ENCODE data around the gene APBA2.
"Not testable (repeated sequence)": the region's sequence is repeated elsewhere in the genome, so short reads cannot be mapped to it uniquely, and the experiment has no call there.

Gene APBA2

DNA sequence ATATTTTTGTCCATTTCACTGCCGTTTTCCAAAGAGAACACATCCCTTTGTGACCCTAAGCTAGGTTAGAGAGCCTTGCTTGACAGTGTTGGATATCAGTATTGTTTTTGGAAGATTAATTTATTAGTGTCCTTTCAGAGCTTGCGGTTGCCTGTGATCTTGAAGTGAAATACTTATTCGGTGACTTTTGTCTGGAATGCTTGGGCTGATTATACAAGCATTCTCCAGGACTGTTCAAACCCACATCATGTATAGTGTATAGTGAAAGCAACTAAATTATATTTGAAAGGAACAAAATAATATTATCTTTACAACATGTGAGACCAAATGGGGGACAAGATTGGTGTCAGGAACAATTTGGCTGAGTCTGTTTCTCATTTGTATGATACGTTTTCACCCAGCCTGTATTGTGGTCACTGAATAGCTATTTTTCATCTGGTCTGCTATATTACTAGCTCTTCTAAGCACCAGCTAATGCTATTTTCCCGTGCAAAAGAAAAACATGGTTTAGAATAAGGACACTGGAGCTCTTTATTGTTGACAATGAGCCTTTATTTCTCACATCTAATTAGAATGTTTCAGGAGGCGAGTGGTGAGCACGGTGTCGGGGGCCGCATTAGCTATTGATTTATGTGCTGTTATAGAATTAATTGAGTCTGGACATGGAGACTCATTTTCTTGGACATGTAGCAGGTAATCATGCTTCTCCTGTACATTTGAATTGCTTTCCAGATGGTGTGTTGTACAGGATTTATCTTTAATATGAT is 158.1 kb downstream of the APBA2 start:
- Histone ChIP-seq H3K79me2 (ENCODE audit: insufficient read depth, low read length) (no peaks in the 10 kb centered on the region), H4K20me1 (ENCODE audit: insufficient read depth, low read length) (no peaks in the 10 kb centered on the region), H3K4me1 (ENCODE audit: insufficient read depth, low read length, severe bottlenecking) (no peaks in the 10 kb centered on the region), H3K9me3 (ENCODE audit: low read length) (no peaks in the 10 kb centered on the region), H3K4me3 (ENCODE audit: low read depth, low read length, poor library complexity, severe bottlenecking) (no peak overlapping the region), H3K9ac (ENCODE audit: low read length) (no peak overlapping the region), H3K27me3 (ENCODE audit: insufficient read depth, low read length) (no peaks in the 10 kb centered on the region), H3K36me3 (ENCODE audit: insufficient read depth, low read length) (no peaks in the 10 kb centered on the region), H3K27ac (ENCODE audit: low read depth, low read length, poor library complexity, severe bottlenecking) (no peak overlapping the region), H3K4me2 (ENCODE audit: low read length) (no peak overlapping the region), H3K9me2 (ENCODE audit: low read depth, low read length) (no peaks in the 10 kb centered on the region), H2AFZ (ENCODE audit: low read length) (no peak overlapping the region), H3F3A (ENCODE audit: insufficient read depth, low read length) (no peaks in the 10 kb centered on the region)
- TF ChIP-seq, protein P1, sequence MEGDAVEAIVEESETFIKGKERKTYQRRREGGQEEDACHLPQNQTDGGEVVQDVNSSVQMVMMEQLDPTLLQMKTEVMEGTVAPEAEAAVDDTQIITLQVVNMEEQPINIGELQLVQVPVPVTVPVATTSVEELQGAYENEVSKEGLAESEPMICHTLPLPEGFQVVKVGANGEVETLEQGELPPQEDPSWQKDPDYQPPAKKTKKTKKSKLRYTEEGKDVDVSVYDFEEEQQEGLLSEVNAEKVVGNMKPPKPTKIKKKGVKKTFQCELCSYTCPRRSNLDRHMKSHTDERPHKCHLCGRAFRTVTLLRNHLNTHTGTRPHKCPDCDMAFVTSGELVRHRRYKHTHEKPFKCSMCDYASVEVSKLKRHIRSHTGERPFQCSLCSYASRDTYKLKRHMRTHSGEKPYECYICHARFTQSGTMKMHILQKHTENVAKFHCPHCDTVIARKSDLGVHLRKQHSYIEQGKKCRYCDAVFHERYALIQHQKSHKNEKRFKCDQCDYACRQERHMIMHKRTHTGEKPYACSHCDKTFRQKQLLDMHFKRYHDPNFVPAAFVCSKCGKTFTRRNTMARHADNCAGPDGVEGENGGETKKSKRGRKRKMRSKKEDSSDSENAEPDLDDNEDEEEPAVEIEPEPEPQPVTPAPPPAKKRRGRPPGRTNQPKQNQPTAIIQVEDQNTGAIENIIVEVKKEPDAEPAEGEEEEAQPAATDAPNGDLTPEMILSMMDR (IDR thresholded peaks at IDR 0.05; ENCODE audit: low read length): no peak
- no peak for TF ChIP-seq EZH2 (IDR thresholded peaks at IDR 0.05; ENCODE audit: borderline replicate concordance, low read length)

DNA sequence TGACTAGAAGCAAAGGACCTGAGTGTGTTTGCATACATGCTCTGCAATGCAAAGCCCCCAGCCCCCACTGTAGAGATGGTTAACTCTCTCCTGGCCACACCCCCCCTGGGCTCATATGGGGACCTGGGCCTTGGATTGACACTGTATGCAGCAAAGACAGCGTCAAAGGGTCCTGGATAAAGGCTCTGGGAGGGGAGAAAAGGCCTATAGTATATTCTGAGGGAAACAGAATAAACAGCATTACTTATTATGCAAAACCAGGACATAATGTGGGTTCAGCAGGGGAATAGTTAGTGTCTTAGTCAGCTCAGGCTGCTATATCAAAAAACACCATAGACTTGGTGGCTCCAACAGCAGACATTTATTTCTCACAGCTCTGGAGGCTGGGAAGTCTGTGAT is 158.7 kb downstream of the APBA2 start:
- Histone ChIP-seq H4K20me1 (ENCODE audit: insufficient read depth, low read length) (no peaks in the 10 kb centered on the region), H3K9ac (ENCODE audit: low read length) (no peak overlapping the region), H3K4me3 (ENCODE audit: low read depth, low read length, poor library complexity, severe bottlenecking) (no peak overlapping the region), H3K79me2 (ENCODE audit: insufficient read depth, low read length) (no peaks in the 10 kb centered on the region), H3K9me2 (ENCODE audit: low read depth, low read length) (no peaks in the 10 kb centered on the region), H2AFZ (ENCODE audit: low read length) (no peak overlapping the region), H3K27ac (ENCODE audit: low read depth, low read length, poor library complexity, severe bottlenecking) (no peak overlapping the region), H3K27me3 (ENCODE audit: insufficient read depth, low read length) (no peaks in the 10 kb centered on the region), H3K9me3 (ENCODE audit: low read length) (no peaks in the 10 kb centered on the region), H3K4me2 (ENCODE audit: low read length) (no peak overlapping the region), H3F3A (ENCODE audit: insufficient read depth, low read length) (no peaks in the 10 kb centered on the region), H3K4me1 (ENCODE audit: insufficient read depth, low read length, severe bottlenecking) (no peaks in the 10 kb centered on the region), H3K36me3 (ENCODE audit: insufficient read depth, low read length) (no peaks in the 10 kb centered on the region)
- TF ChIP-seq EZH2 (IDR thresholded peaks at IDR 0.05; ENCODE audit: borderline replicate concordance, low read length): no peak
- TF ChIP-seq, protein P1 (IDR thresholded peaks at IDR 0.05; ENCODE audit: low read length): no peak

DNA sequence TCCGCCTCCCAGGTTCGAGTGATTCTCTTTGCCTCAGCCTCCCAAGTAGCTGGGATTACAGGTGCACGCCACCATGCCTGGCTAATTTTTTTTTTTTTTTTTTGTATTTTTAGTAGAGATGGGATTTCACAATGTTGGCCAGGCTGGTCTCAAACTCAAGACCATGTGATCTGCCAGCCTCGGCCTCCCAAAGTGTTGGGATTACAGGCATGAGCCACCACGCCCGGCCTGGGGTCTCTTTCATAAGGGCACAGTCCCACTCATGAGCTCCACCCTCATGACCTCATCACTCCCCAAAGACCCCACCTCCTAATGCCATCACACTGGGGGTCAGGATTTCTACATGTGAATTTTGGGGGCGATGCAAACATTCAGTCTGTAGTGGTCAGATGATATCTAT is 159.4 kb downstream of the APBA2 start:
- not testable (repeated sequence) for H3K79me2 ChIP-seq (ENCODE audit: insufficient read depth, low read length); H3K4me1 ChIP-seq (ENCODE audit: insufficient read depth, low read length, severe bottlenecking); H3K27me3 ChIP-seq (ENCODE audit: insufficient read depth, low read length); H3K27ac ChIP-seq (ENCODE audit: low read depth, low read length, poor library complexity, severe bottlenecking); H3K9ac ChIP-seq (ENCODE audit: low read length); H3F3A ChIP-seq (ENCODE audit: insufficient read depth, low read length); H3K9me3 ChIP-seq (ENCODE audit: low read length); H2AFZ ChIP-seq (ENCODE audit: low read length); H3K9me2 ChIP-seq (ENCODE audit: low read depth, low read length); H3K4me2 ChIP-seq (ENCODE audit: low read length); H4K20me1 ChIP-seq (ENCODE audit: insufficient read depth, low read length); H3K4me3 ChIP-seq (ENCODE audit: low read depth, low read length, poor library complexity, severe bottlenecking); H3K36me3 ChIP-seq (ENCODE audit: insufficient read depth, low read length)

DNA sequence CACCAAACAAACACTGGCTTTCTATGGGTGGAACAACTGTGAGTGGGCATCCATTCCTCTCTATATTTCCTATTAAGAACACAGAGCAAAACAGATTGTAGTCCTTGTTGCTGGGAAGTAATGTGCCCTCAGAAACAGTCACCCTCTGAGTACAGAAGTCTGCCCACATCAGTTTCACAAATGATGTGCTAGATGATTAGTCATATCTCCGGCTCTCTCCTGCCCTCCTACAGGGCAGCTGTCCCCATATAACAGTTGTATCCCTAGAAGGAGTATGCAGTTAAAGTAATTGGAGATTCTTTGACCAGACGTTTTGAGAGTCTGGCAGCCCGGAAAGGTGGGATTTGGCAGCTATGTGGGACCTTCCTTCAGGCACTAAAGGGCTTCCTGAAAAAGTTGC is 159.9 kb downstream of the APBA2 start:
- H3K9ac ChIP-seq (ENCODE audit: low read length): no peak overlapping the region
- no peaks in the 10 kb centered on the region for H3K79me2 ChIP-seq (ENCODE audit: insufficient read depth, low read length)
- TF ChIP-seq EZH2 (IDR thresholded peaks at IDR 0.05; ENCODE audit: borderline replicate concordance, low read length): no peak
- TF ChIP-seq, protein P1 (IDR thresholded peaks at IDR 0.05; ENCODE audit: low read length): no peak
- H3K4me3 ChIP-seq (ENCODE audit: low read depth, low read length, poor library complexity, severe bottlenecking): no peak overlapping the region
- no peaks in the 10 kb centered on the region for H3K4me1 ChIP-seq (ENCODE audit: insufficient read depth, low read length, severe bottlenecking)
- H3K4me2 ChIP-seq (ENCODE audit: low read length): no peak overlapping the region
- no peak overlapping the region for H3K27ac ChIP-seq (ENCODE audit: low read depth, low read length, poor library complexity, severe bottlenecking)
- H3K27me3 ChIP-seq (ENCODE audit: insufficient read depth, low read length): no peaks in the 10 kb centered on the region
- no peaks in the 10 kb centered on the region for H3F3A ChIP-seq (ENCODE audit: insufficient read depth, low read length)
- no peaks in the 10 kb centered on the region for H3K9me2 ChIP-seq (ENCODE audit: low read depth, low read length)
- no peak overlapping the region for H2AFZ ChIP-seq (ENCODE audit: low read length)
- no peaks in the 10 kb centered on the region for H3K9me3 ChIP-seq (ENCODE audit: low read length)
- no peaks in the 10 kb centered on the region for H3K36me3 ChIP-seq (ENCODE audit: insufficient read depth, low read length)
- H4K20me1 ChIP-seq (ENCODE audit: insufficient read depth, low read length): no peaks in the 10 kb centered on the region

Measured in OCI-LY1 (cell line).